Endothelial cell of hepatic sinusoid (primary cell): ENCODE results near the gene KSR1.
"Not testable (repeated sequence)": the region's sequence is repeated elsewhere in the genome, so short reads cannot be mapped to it uniquely, and the experiment has no call there.

Experiments used
- in situ Hi-C: cut with HindIII; loops from 2 replicates; pipeline ENCODE4 v1.10.0; 2017; ENCODE audit warnings: low sequenced_read_pairs

The KSR1 gene

GRCh38 chr17:27647765-27648164 lies 191.5 kb downstream of the KSR1 start:
- in situ Hi-C loops, result no loop called here

DNA sequence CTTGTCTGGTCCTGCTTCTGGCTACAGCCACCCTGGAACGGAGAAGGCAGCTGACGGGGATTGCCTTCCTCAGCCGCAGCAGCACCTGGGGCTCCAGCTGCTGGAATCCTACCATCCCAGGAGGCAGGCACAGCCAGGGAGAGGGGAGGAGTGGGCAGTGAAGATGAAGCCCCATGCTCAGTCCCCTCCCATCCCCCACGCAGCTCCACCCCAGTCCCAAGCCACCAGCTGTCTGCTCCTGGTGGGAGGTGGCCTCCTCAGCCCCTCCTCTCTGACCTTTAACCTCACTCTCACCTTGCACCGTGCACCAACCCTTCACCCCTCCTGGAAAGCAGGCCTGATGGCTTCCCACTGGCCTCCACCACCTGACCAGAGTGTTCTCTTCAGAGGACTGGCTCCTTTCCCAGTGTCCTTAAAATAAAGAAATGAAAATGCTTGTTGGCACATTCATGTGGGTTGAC lies 192.9 kb downstream of the KSR1 start:
- in situ Hi-C loops, result not testable (repeated sequence)

GRCh38 chr17:27649929-27650328 lies 193.7 kb downstream of the KSR1 start:
- in situ Hi-C loops, result no loop called here

DNA sequence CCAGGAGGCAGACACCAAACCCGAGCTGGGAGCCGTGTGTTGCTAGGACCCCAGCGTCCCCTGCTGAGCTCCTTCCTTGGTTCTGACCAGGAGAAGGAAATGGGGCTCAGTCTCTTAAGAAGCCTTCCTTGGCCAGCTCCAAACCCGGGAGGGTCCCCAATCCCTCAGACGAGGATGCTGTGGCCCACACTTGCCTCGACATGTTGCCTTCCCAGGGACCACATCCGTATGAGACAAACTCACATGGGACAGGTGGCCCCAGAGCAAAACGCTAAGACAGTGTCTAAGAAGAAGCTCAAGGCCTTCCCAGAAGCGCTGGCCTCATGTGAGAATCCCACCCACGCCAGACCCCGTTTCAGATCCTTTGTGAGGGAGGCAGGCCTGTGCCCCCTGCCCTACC lies 194.6 kb downstream of the KSR1 start:
- in situ Hi-C loops, result no loop called here

GRCh38 chr17:27651411-27652345 lies 195.4 kb downstream of the KSR1 start:
- in situ Hi-C loops, result no loop called here

DNA sequence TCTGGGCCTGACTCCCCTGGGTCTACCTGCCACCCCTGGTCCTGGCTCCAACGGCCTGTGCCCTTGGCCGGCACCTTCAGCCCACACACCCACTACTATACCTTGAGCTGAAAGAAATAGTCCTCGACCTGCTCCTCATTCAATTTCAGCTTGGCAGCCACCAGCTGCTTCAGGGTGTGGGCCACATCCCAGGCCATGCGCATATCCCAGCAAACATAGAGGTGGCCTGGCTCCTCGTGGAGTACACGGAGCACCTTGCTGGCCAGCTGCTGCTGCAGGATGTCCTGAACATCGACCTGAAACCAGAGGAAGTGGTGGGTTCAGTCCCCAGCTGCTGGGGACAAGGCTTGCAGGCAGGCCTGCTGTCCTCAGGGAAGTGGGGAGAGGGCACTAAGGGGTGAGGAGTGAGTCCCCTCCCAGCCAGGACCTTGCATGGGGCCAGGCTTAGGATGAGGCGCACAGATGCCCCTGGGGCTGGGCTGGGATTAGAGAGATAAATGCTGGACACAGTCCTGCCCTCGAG lies 197.3 kb downstream of the KSR1 start:
- in situ Hi-C loops, result not testable (repeated sequence)

- in situ Hi-C loops, result no loop called here
These were observed 197.9 kb downstream of the KSR1 start for GRCh38 chr17:27654136-27654535.

DNA sequence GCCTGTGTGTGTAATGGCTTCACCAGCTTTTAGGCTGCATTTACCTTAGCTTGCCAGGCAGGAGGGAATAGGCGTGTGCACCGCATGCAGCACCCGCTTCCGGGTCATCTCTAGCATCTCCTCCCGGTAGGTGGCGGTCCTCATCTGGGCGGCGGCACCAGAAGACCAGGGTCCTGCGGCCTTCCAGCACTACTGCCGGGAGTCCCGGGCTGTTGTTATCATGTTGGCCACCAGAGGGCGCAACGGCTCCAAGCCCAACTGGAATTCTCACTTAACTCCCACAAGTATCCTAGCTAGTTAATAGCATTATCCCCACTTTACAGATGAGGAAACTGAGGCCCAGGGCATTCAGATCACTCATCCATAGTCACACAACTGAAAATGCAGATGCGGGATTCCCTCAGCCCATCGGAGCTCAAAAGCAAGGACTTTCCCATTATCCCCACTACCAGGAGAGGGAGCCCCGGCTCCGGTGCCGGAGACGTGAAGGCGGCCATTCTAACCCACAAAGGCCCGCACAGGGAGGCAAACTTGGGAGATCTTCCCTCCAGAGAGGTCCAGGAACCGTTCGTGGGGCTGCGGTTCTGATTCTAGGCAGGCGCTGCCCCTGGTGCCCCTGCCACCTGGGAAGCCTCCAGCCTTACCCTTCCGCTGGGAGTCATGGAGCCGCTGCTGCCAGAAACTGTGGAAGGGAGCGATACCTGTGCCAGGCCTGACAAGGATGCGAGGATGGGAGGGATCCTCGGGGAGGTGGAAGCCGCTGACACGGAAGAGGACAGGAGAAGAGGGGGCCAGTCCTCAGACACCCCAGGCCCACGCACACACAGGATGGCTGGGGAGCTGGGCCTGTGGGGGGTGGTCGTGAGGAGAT lies 198.6 kb downstream of the KSR1 start:
- in situ Hi-C loops, result no loop called here

DNA sequence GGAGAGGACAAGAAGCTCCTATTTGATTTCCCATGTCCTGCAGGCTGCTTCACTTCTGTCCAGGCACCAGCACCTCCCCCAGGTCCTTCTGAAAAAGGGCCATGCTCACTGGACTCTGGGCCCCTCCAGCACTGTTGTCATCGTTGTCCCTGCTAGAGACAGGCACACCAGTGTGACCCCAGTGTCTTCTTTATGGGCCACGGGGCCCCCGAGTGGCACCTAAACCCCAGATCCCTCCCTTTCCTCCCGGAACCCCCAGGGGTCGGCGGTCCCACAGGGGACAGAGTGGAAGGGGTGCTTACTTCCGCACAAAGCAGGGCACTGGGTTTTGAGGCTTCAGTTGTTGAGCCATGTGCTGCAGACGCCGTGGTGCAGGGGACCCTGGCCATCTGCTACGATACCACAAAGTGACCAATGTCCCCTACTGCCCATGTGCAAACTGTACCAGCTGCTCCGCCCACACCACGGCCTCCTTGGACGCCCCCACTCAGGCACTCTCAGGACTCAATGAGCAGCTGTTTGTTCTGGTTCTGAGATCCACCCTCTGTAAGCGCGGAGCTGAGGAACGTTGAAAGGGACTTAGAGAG lies 199.4 kb downstream of the KSR1 start:
- in situ Hi-C loops, result not testable (repeated sequence)

DNA sequence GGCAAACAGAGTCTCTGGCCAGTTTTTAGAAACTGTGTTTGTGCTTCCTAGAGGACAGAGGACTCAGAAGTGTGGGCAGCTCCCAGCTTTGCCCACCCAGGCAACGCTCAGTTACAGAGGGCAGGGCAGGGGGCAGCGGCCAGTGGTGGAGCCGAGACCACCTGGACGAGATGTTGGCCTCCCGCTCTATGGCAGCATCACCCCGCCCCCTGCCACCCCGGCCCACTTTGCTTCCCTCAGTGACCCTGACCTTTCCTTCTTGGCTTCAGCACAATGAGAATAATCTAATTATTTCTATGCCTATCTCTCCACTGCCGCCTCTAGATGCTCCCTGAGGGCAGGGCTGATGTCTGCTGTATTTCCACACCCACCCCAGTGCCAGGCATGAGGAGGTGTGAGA lies 200.4 kb downstream of the KSR1 start:
- in situ Hi-C loops, result not testable (repeated sequence)

GRCh38 chr17:27657620-27658019 lies 201.4 kb downstream of the KSR1 start:
- in situ Hi-C loops, result no loop called here

- in situ Hi-C loops, result no loop called here
These were observed 203.4 kb downstream of the KSR1 start for GRCh38 chr17:27659683-27660082.

GRCh38 chr17:27660436-27660835 lies 204.2 kb downstream of the KSR1 start:
- in situ Hi-C loops, result no loop called here

DNA sequence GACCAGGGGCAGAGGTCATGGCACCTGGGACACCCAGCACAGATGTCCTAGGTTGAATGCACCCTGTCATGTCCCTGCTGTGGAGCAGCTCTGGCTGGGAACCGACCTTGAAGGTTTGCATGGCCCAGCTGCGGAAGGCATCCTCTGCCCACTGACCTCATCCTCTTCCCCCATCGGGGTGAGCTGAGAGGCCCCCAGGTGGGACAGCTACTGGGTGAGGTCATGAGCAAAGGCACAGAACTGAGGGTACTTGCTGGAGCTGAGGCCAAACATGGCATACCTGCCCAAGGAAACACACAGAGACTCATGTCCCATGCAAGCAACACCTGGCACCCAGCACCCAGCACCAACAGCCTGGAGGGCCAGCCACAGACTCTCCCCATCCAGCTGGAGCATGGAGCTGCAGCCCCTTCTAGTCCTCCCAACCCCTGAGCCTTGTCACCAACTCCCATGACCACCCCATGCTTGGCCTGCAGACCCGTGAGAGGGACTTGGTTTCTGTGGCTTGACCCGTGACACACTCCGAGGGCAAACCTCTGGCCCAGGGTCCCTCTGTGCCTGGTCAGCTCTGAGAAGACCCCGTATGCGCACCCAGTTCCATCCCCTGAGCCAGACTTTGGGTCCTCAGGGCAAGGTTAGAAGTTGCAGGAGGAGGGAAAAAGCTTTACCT lies 207.8 kb downstream of the KSR1 start:
- in situ Hi-C loops, result no loop called here

DNA sequence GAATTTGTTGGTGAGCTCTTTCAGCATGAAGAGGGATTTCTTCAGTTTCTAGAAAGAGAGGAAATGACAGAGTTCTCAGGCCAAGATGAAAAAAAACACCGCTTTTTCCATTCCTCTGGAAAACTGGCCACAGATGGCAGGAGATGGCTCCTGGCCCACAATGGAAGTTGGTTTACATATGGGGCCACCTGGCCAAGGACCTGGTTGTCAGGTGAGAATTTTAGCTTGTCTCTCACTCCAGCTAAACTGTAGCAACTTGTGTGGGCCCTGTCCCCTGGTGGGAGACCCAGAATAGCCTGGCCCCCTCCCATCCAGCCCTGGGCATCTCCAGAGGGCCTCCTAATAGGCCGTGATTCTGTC lies 208.3 kb downstream of the KSR1 start:
- in situ Hi-C loops, result no loop called here

- in situ Hi-C loops, result no loop called here
These were observed 209.3 kb downstream of the KSR1 start for GRCh38 chr17:27665549-27665948.

DNA sequence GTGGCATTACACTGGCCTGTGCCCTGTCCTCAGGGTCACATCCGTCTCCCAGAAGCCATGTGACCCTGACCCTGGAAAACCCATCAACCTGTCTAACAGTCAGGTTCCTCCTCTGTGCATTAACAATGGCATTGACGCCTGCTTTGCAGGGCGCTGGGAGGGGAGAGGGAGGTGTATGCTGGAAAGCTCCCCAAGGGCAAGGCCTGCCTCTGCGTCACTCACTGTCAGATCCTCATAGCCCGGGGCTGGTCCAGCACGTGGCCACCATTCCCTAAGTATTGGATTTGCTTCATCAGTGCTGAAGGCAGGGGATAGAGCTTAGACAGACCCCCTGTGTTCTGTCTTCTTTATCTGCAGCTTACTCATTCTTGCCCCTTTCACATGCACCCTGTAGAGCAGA lies 210.0 kb downstream of the KSR1 start:
- in situ Hi-C loops, result not testable (repeated sequence)

GRCh38 chr17:27666831-27667560 lies 210.7 kb downstream of the KSR1 start:
- in situ Hi-C loops, result no loop called here

GRCh38 chr17:27667656-27668487 lies 211.6 kb downstream of the KSR1 start:
- in situ Hi-C loops, result no loop called here
